GM10248 (cell line): Measurements from ENCODE around the gene ELOB.

Source experiments
- CTCF ChIA-PET: fragments of 300-600 bp; sonication (Branson Sonifier 250); formaldehyde crosslinking; extraction: SDS; loops from one replicate; lab custom pipeline; 2021; ENCODE audit warnings: antibody characterized with exemption; lab: Yijun Ruan, JAX
- POLR2A ChIA-PET: fragments of 350-650 bp; sonication (Branson Sonifier 250); formaldehyde crosslinking; extraction: SDS; loops from one replicate; lab custom pipeline; 2020; ENCODE audit warnings: antibody characterized with exemption; lab: Yijun Ruan, JAX
- DNase-seq: peaks from one replicate; pipeline ENCODE4 v3.0.0; 2012; ENCODE audit errors: extremely low spot score
- CTCF ChIP-seq: IDR thresholded peaks from 2 replicates; pipeline ENCODE4 v1.5.1; 2012; ENCODE audit warnings: mild to moderate bottlenecking, low read depth; ENCODE audit errors: extremely low read depth, missing control alignments, control extremely low read depth

The ELOB gene

GRCh38 chr16:2791174-2791573 lies 14.1 kb upstream of the ELOB start:
- no peak for TF ChIP-seq CTCF
- DNase-seq: no peak
- CTCF ChIA-PET: interaction anchor here (1.0 to 2.2 kb wide), 3 partner anchors 9 to 77 kb away, joined by 3 to 6 read pairs (median 4); no protein-coding TSS in a partner anchor
- POLR2A ChIA-PET: no interaction called here

GRCh38 chr16:2790631-2791030 lies 13.6 kb upstream of the ELOB start:
- POLR2A ChIA-PET: interaction anchor here (0.5 to 0.8 kb wide), 2 partner anchors 92 to 589 kb away, joined by 3 to 8 read pairs; no protein-coding TSS in a partner anchor
- CTCF ChIA-PET: interaction anchor here (0.6 to 2.2 kb wide), 3 partner anchors 10 to 96 kb away, joined by 3 to 6 read pairs (median 4); no protein-coding TSS in a partner anchor
- no peak for DNase-seq
- TF ChIP-seq CTCF: no peak

GRCh38 chr16:2787961-2788360 lies 10.9 kb upstream of the ELOB start:
- ChIA-PET CTCF (no interaction called here), POLR2A (no interaction called here)
- no peak for TF ChIP-seq CTCF
- no peak for DNase-seq

- no peak for DNase-seq
- ChIA-PET CTCF (no interaction called here), POLR2A (no interaction called here)
- TF ChIP-seq CTCF: no peak
Measured at GRCh38 chr16:2787406-2787805, 10.3 kb upstream of the ELOB start, which contains the start of gene PRSS33. TSS of gene PRSS33 (minus strand) at chr16:2787560. CDS start at chr16:2786547, 1,013 bp downstream.

- DNase-seq: no peak
- ChIA-PET POLR2A (no interaction called here), CTCF (no interaction called here)
- no peak for TF ChIP-seq CTCF
Measured at GRCh38 chr16:2786826-2787151, 9.7 kb upstream of the ELOB start.

- ChIA-PET CTCF (no interaction called here), POLR2A (no interaction called here)
- no peak for DNase-seq
- no peak for TF ChIP-seq CTCF
Measured at GRCh38 chr16:2786061-2786825, 9.2 kb upstream of the ELOB start.
